GM18526 (cell line): ENCODE results near the gene MAIP1.

Experiments
- POLR2A ChIP-seq: IDR thresholded peaks from 3 replicates; pipeline ENCODE4 v1.6.1; 2011; ENCODE audit not compliant: insufficient read length; ENCODE audit errors: extremely low read depth

Gene MAIP1, protein sequence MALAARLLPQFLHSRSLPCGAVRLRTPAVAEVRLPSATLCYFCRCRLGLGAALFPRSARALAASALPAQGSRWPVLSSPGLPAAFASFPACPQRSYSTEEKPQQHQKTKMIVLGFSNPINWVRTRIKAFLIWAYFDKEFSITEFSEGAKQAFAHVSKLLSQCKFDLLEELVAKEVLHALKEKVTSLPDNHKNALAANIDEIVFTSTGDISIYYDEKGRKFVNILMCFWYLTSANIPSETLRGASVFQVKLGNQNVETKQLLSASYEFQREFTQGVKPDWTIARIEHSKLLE

DNA sequence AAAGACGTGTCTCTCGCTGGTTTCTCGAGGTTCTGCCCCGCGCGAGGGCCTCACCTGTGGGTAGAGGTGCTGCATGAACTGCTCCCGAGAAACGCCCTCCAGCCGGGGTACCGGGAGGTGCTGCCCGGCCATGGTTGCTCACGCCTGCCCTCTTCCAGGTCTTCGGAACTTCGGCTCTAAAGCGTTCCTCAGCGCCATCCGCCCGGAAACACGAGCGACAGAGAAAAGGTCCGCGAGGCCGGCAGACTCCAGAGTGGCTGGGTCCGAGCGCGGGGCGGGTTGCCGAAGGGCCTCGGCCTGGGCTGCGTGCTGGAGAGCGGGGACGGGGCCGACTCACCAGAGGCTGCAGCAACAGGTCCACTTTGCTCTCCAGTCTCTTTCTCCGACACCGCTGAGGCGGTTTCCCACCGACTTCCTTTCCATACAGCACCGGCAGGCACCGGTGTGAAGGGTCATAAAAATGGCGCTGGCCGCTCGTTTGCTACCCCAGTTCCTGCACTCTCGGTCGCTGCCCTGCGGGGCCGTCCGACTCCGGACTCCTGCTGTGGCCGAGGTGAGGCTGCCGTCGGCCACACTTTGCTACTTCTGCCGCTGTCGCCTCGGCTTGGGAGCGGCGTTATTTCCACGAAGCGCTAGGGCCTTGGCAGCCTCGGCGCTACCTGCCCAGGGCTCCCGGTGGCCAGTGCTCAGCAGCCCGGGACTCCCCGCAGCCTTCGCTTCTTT lies at the start of gene MAIP1, which contains the start of gene TYW5:
TSS of gene MAIP1 (plus strand) at position 244 of the 723 bp plus-strand sequence. CDS start at position 461, 217 bp downstream.
TSS of gene TYW5 (minus strand) at position 153 of the 723 bp plus-strand sequence. CDS start at position 132, 21 bp downstream.
- TF ChIP-seq POLR2A = peak; percentile 88

- TF ChIP-seq POLR2A = no peak
These were observed 48.2 kb upstream of the MAIP1 start for GRCh38 chr2:199907008-199907714.

DNA sequence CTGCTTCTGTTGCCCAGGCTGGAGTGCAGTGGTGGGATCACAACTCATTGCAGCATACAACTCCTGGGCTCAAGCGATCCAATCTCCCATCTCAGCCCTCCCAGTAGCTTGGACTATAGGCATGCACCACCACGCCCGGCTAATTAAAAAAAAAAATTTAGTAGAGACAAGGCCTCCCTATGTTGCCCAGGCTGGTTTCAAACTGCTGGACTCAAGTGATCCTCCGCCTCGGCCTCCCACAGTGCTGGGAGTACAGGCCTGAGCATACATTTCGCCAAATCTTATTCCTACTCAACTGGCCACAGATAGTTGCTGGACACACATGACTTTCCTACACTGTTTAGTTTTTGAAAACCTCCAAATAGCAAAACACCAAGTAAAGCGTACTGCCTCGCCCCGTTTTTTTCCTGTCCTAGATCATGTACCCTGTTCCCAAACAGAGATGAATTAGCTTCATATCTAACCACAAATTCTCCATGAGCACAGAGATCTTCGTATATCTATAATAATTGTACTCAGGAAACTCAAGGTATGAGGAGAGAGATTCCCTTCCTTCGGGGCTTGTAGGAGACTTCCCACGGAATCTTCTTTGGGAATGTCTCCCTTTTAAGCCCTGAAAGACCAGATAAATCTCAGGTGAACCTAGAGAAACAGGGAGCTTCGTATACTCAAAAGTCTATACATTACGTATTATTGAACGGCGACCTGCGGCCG lies 44.9 kb upstream of the MAIP1 start:
- no peak for TF ChIP-seq POLR2A

DNA sequence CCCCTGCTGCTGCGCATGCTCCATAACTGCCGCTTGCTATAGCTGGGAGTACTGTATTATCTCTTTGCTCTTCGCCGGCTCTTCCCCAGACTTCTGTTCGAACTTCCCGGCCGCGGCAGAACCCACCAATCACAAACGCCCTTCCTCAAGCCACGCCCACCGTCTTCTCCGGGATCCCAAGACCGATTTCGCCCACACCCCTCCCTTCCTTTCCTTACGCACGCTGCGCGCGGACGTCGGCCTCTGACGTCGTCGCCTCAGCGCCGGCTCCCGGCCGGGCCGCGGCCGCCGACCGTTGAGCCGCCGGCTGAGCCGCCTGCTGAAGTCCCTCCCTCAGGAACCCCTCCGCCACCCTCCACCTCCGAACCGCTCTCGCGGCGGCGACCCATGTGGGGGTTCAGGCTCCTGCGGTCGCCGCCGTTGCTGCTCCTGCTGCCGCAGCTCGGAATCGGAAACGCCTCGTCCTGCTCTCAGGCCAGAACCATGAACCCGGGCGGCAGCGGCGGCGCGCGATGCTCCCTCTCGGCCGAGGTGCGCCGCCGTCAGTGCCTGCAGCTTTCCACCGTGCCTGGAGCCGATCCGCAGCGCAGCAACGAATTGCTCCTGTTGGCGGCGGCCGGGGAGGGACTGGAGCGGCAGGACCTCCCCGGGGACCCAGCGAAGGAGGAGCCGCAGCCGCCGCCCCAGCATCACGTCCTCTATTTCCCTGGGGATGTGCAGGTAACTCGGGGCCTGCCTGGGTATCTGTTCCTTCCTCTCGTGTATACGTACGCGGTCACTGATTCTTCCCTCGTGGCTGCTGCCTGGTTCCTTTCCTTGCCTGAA lies 44.1 kb upstream of the MAIP1 start, which contains the start of gene C2orf69:
TSS of gene C2orf69 (plus strand) at position 242 of the 825 bp plus-strand sequence. CDS start at position 388, 146 bp downstream.
- TF ChIP-seq POLR2A = peak; percentile 92

GRCh38 chr2:199911877-199912161 lies 43.6 kb upstream of the MAIP1 start:
- no peak for TF ChIP-seq POLR2A

DNA sequence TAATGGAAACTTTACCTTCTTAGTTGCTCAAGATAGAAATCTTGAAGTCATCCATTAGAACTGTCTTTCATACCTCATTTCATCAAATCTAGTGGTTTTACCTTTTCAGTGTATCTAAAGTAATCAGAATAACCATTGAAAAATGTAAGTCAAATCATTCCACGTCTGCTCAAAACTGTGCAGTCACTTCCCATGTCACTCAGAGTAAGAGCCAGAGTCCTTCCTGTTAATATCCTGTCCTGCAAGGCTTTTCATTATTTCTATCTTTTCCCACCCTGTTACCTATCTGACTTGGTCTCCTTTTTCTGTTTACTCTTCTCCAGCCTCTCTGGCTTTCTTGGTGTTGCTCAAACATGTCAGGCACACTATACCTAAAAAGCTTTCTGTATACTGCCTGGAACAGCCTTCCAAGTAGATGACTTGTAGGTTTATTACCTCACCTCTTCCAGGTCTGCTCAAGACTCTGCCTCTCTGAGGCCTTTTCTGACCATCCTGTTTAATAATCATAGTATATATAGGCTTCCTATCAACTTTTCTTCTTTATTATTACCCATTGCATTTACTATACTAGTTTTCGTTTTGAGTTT lies 40.9 kb upstream of the MAIP1 start:
- no peak for TF ChIP-seq POLR2A

DNA sequence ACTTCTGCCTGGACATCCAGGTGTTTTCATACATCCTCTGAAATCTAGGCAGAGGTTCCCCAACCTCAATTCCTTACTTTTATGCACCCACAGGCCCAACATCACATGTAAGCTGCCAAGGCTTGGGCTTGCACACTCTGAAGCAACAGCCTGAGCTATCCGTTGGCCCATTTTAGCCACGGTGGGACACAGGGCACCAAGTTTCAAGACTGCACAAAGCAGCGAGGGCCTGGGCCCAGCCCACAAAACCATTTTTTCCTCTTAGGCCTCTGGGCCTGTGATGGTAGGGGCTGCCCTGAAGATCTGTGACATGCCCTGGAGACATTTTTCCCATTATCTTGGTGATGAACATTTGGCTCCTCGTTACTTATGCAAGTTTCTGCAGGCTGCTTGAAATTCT lies 38.4 kb upstream of the MAIP1 start:
- no peak for TF ChIP-seq POLR2A

GRCh38 chr2:199922856-199923255 lies 32.5 kb upstream of the MAIP1 start:
- TF ChIP-seq POLR2A = no peak

- no peak for TF ChIP-seq POLR2A
These were observed 31.5 kb upstream of the MAIP1 start for GRCh38 chr2:199923924-199924323.

- TF ChIP-seq POLR2A = no peak
These were observed 28.6 kb upstream of the MAIP1 start for GRCh38 chr2:199926806-199927205.

DNA sequence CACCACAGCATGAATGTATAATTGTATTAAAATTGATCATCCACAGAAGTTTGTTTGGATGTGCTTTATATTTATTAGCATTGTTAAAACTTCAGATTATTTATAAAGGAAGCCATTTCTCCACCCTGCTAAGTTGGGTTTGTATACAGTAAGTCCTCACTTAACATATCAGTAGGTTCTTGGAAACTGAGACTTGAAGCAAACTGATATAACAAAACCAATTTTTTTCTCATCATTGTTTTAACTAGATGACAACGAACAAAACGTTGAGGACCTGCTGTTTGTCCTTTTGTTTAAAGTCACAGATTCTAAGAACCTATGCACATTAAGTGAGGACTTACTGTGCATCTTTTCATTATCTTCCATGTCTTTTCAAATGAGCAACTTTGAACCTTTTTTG lies 27.2 kb upstream of the MAIP1 start:
- no peak for TF ChIP-seq POLR2A

GRCh38 chr2:199928626-199929025 lies 26.8 kb upstream of the MAIP1 start:
- TF ChIP-seq POLR2A = no peak

- TF ChIP-seq POLR2A = no peak
These were observed 26.1 kb upstream of the MAIP1 start for GRCh38 chr2:199929262-199929661.

DNA sequence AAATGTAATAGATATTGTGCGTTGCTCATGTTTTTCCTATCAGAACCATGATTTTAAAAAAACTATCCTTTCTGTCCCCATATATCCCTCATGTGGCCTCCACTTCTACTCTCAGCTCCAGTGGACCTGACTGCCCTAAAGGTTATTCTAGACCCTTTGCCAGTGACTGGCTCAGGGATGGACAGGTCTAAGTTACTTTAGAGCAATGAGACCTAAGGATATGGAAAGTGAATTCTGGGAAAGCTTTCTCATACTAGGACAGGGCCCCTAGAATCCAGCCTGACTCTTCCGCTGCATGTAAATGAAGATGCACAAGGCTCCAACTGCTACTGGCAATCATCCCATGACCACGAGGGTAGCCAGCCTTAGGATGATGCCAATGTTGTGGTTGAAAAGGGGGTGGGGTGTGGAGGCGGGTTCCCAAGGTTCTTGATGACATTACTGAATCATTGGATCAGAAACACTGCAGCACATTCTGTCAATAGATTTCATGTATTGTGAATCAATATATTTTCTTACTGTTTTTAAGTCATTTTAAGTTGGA lies 23.0 kb upstream of the MAIP1 start:
- no peak for TF ChIP-seq POLR2A

DNA sequence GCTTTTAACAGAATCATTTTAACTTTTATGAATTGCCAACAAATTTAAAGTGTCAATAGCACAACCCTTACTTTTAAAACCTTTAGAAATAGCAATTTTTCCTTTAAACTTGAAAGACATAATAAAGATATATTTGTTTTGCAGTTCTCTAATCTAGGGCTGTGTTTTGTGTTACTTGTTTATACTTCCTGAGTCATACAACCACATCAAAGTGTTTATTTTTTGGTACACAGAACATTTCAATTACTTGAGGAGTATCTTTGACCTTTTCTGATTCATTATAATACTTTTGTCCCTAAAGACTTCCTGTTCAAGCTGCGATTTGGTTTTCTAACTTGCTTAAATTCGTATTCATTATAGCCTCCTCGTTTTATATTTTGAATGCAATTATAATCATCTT lies 21.9 kb upstream of the MAIP1 start:
- TF ChIP-seq POLR2A = no peak
